HG02642 (cell line): Measurements from ENCODE around the gene METRN.
"Not testable (repeated sequence)": the region's sequence is repeated elsewhere in the genome, so short reads cannot be mapped to it uniquely, and the experiment has no call there.

Source experiments
- ATAC-seq: cut with Tn5 transposase; IDR thresholded peaks from one replicate; pipeline ENCODE4 v1.9.1; 2021; ENCODE audit warnings: mild to moderate bottlenecking; ENCODE audit not compliant: unreplicated experiment, poor library complexity

Gene METRN

GRCh38 chr16:751152-752006, 36.5 kb downstream of the METRN start:
- ATAC-seq, result no peak

- no peak for ATAC-seq
These were observed 37.0 kb downstream of the METRN start for GRCh38 chr16:752007-752312.

GRCh38 chr16:754121-754607, 39.2 kb downstream of the METRN start:
- not testable (repeated sequence) for ATAC-seq

DNA sequence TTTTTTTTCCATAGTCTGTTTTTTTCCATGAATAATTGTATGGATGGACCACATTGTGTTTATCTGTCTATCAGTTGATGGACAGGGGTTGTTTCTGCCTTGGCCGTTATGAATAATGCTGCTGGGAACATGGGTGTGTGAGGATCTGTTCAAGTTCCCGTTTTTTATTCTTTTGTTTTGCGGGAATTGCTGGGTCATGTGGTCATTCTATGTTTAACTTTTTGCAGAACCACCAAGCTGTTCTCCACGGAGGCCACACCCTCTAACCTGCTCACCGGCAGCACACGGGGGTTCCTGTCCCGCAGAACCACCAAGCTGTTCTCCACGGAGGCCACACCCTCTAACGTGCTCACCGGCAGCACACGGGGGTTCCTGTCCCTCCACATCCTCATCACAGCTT, 39.7 kb downstream of the METRN start:
- ATAC-seq, result no peak

- no peak for ATAC-seq
These were observed 41.5 kb downstream of the METRN start for GRCh38 chr16:756428-756827.

DNA sequence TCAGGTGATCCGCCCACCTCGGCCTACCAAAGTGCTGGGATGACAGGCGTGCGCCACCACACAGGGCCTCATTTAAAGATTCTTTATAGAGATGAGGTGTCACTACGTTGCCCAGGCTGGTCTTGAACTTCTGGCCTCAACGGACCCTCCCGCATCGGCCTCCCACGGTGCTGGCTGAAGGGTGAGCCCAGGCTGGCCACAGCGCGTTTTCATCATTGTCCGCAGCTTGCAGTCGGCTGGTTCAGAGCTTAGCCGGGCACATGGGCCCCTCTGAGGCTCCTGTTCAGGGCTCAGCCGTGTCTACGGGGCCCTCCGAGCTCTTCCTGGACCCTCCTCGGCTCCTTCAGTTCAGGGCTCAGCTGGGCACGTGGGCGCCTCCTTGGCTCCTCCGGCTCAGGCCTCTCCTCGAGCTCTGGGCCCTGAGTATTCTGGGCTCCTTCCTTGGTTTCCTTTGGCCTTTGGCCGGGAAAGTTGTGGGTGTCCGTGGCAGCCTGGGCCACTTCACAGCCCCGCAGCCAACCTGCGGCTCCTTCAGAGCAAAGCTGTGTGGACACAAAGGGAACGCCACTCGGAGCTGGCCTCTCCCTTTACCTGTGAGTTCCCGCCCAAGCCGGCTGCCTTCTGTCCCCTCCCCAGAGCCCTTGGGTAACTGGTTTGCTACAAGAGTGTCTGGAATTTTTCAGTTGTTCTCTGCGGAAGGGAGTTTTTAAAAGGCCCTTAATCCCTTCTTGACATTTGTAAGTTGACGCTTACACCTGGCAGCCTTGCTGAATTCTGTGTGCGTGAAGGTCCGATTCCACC, 44.4 kb downstream of the METRN start:
- no peak for ATAC-seq

- no peak for ATAC-seq
These were observed 45.1 kb downstream of the METRN start for GRCh38 chr16:760065-760464.

GRCh38 chr16:760545-761343, 45.8 kb downstream of the METRN start, which contains the start of gene MSLN:
MSLN (plus strand) TSS chr16:760734; CDS start chr16:762681, 1,947 bp downstream.
- ATAC-seq, result no peak

GRCh38 chr16:761625-762513, 47.0 kb downstream of the METRN start:
- ATAC-seq, result no peak

- no peak for ATAC-seq
These were observed 47.8 kb downstream of the METRN start for GRCh38 chr16:762595-763268.

DNA sequence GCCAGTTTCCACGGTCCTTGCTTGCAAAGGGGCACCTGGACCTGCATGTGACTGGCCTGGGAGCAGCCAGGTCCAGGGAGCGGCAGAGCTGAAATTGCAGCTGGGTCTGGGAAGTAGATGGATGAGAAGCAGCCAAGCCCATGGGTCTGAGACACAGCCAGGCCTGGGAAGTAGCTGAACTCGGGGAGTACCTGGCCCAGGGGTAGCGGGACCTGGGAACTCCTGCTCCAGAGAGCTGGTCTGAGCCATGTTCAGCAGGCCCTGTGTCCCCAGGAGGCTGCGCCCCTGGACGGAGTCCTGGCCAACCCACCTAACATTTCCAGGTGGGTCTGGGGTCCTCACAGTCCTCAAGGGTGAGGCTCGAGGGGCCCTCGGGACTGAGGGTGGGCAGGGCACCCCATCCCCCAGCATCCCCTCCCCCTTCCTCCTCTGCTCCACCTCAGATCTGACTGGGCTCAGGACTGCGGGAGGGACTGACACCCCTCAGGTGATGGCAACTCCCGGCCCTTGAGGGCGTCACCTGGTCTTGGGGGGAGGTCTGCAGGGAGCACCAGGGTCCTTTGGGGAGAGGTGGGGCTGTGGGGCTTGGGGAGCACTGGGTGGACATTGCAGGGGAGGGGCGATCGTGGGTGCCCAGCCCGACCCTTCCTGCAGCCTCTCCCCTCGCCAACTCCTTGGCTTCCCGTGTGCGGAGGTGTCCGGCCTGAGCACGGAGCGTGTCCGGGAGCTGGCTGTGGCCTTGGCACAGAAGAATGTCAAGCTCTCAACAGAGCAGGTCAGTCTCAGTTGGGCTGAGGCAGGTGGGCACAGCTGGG, 48.7 kb downstream of the METRN start:
- ATAC-seq, result no peak

DNA sequence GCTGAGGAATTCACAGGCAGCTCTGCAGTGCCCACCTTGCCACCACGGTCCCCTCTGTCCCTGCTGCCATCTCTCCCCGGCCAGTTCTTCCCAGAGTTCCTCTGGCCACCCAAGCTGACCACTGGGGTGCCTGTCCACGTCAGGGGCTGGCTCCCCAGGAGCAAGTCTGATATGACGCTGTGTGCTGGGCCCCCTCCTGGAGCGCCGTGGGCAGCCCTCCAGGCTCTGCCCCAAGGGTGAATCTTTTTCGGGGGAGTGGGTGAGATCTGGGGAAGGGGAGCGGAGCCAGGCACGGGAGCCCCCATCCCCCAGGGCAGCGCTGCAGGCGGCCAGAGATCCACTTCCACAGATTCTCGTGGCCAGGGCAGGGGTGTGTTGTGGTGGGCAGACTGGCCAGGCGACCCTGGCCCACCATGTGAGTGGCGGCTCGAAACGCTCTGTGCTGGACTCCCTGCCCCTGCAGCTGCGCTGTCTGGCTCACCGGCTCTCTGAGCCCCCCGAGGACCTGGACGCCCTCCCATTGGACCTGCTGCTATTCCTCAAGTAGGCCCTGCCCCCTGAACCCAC, 49.3 kb downstream of the METRN start:
- no peak for ATAC-seq

- no peak for ATAC-seq
These were observed 50.0 kb downstream of the METRN start for GRCh38 chr16:764848-765487.

- no peak for ATAC-seq
These were observed 50.6 kb downstream of the METRN start for GRCh38 chr16:765488-765865.

GRCh38 chr16:766008-766819, 51.3 kb downstream of the METRN start:
- ATAC-seq, result no peak

- ATAC-seq, result no peak
These were observed 52.1 kb downstream of the METRN start for GRCh38 chr16:766820-767640.
